Bronchial epithelial cell (primary cell): Measurements from ENCODE around the gene CAMSAP1. TPM values are rescaled to one million over a fixed set of nuclear protein-coding genes. Genes with fewer than 3 reads are reported as not detected.

ENCODE experiments used
- DNase-seq: peaks from one replicate; pipeline ENCODE4 v3.0.0-alpha.2; 2010; ENCODE audit warnings: low read depth
- FAIRE-seq: peaks from 2 replicates; lab custom pipeline; 2011; peaks lifted over from hg19 to GRCh38; lab: Jason Lieb, UNC
- H3K27me3 ChIP-seq: 2 replicates; pipeline ENCODE4 v1.5.1; 2011; ENCODE audit warnings: low read length; ENCODE audit not compliant: control insufficient read depth, insufficient read depth
- H3K36me3 ChIP-seq: 2 replicates; pipeline ENCODE4 v1.5.1; 2011; ENCODE audit warnings: low read length; ENCODE audit not compliant: control insufficient read depth, insufficient read depth
- H3K4me3 ChIP-seq: 2 replicates; pipeline ENCODE4 v1.5.1; 2011; ENCODE audit warnings: mild to moderate bottlenecking, low read depth, low read length, control low read depth
- CTCF ChIP-seq: IDR thresholded peaks from 2 replicates; pipeline ENCODE4 v1.5.1; 2011; ENCODE audit warnings: mild to moderate bottlenecking, moderate library complexity, low read length, control low read depth, inconsistent platforms; ENCODE audit not compliant: insufficient read depth, severe bottlenecking
- total RNA-seq: library from RNA; depleted of rRNA; stranded (reverse); fragments of >200 nt; gene quantifications from 2 replicates; pipeline ENCODE4 v1.2.1, GENCODE V29; 2014

The CAMSAP1 gene
- total RNA-seq, 1 donor from 2014 or later = 23.2 TPM

GRCh38 chr9:135877791-135878527, 29.4 kb downstream of the CAMSAP1 start:
- TF ChIP-seq CTCF = no peak
- FAIRE-seq (peak; percentile 92), DNase-seq (peak; percentile 31)
- Histone ChIP-seq H3K36me3 (peaks cover 14% of the 10 kb centered on the region), H3K27me3 (no peaks in the 10 kb centered on the region), H3K4me3 (no peak overlapping the region)

DNA sequence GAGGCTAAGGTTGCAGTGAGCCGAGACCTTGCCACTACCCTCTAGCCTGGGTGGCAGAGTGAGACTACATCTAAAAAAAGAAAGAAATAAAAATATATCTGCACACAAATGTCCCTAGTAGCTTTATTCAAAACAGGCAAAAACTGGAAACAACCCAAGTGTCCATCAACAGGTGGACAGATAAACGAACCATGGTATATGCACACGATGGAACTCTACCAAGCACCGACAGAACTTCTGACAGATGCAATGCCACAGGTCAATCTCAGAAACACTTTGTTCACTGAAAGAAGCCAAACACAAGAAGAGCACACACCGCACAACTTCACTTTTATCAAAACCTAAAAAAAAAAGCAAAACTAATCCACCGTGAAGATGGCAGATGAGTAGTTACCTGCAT, 30.4 kb downstream of the CAMSAP1 start:
- FAIRE-seq (no peak), DNase-seq (no peak)
- H3K4me3 ChIP-seq = no peak overlapping the region
- H3K36me3 ChIP-seq = peaks cover 13% of the 10 kb centered on the region
- no peaks in the 10 kb centered on the region for H3K27me3 ChIP-seq
- TF ChIP-seq CTCF = no peak

GRCh38 chr9:135874859-135875258, 32.5 kb downstream of the CAMSAP1 start:
- no peak for TF ChIP-seq CTCF
- H3K27me3 ChIP-seq = no peaks in the 10 kb centered on the region
- DNase-seq (no peak), FAIRE-seq (no peak)
- peaks cover 1% of the 10 kb centered on the region for H3K36me3 ChIP-seq
- H3K4me3 ChIP-seq = no peak overlapping the region

DNA sequence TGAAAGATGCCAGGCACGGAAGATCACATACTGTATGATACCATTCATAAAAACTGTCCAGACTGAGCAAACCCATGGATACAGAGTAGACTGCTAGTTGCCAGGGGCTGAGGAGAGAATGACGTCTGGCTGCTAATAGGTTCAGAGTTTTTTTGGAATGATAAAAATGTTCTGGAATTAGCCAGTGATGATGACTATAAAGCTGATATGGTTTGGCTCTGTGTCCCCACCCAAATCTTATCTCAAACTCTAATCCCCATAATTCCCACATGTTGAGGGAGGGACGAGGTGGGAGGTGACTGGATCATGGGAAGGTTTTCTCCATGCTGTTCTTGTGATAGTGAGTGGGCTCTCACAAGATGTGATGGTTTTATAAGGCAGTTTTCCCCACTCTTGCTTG, 37.4 kb downstream of the CAMSAP1 start:
- H3K27me3 ChIP-seq = no peaks in the 10 kb centered on the region
- FAIRE-seq (no peak), DNase-seq (no peak)
- H3K4me3 ChIP-seq = no peak overlapping the region
- no peak for TF ChIP-seq CTCF
- no peaks in the 10 kb centered on the region for H3K36me3 ChIP-seq

DNA sequence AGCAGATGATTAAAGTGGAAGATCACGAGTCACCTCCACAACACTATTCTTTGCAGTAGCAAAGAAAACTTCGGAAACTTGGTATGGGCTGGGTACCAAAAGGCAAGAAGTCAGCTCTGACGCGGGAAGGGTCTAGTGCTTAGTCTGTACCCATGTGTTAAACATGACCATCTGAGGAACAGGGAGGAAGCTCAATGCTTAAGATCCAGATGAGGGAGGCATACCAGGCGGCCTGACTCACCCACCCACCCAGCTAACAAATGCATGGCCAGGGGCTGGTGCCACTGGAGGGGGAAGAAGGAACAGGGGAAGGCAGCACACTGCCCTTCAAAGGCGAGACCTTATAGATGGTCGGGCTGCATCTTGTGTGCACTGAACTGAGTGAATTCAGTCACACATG, 41.8 kb downstream of the CAMSAP1 start:
- TF ChIP-seq CTCF = no peak
- DNase-seq (no peak), FAIRE-seq (no peak)
- H3K4me3 ChIP-seq = no peak overlapping the region
- H3K36me3 ChIP-seq = peaks cover 5% of the 10 kb centered on the region
- no peaks in the 10 kb centered on the region for H3K27me3 ChIP-seq
